Fibroblast of the aortic adventitia (primary cell): ENCODE results near the gene AGR2. TPM values are rescaled to one million over a fixed set of nuclear protein-coding genes. Genes with fewer than 3 reads are reported as not detected.

ENCODE experiments used
- DNase-seq: peaks from one replicate; pipeline ENCODE4 v3.0.0-alpha.2; 2010; ENCODE audit warnings: low read depth
- H3K4me3 ChIP-seq: 2 replicates; pipeline ENCODE4 v1.5.1; 2011; ENCODE audit warnings: low read depth, mild to moderate bottlenecking, control low read depth, low read length, moderate library complexity
- CTCF ChIP-seq: IDR thresholded peaks from 2 replicates; pipeline ENCODE4 v1.5.1; 2011; ENCODE audit warnings: mild to moderate bottlenecking, low read length, control low read depth, inconsistent platforms; ENCODE audit not compliant: insufficient read depth
- total RNA-seq: library from RNA; depleted of rRNA; stranded (reverse); fragments of >200 nt; gene quantifications from 2 replicates; pipeline ENCODE4 v1.2.3, GENCODE V29; 2012; ENCODE audit warnings: low replicate concordance

Gene AGR2
- total RNA-seq, 1 donor = not detected

- TF ChIP-seq CTCF = no peak
- H3K4me3 ChIP-seq = no peak overlapping the region
- DNase-seq = no peak
Measured at GRCh38 chr7:16758036-16758435, 46.8 kb downstream of the AGR2 start.

GRCh38 chr7:16755397-16755796 lies 49.4 kb downstream of the AGR2 start:
- TF ChIP-seq CTCF = no peak
- no peak for DNase-seq
- no peak overlapping the region for H3K4me3 ChIP-seq

GRCh38 chr7:16754856-16755317 lies 49.9 kb downstream of the AGR2 start:
- no peak for DNase-seq
- H3K4me3 ChIP-seq = no peak overlapping the region
- no peak for TF ChIP-seq CTCF

GRCh38 chr7:16753932-16754855 lies 50.6 kb downstream of the AGR2 start:
- no peak for DNase-seq
- no peak for TF ChIP-seq CTCF
- peak overlapping the region; percentile 72 for H3K4me3 ChIP-seq

GRCh38 chr7:16753102-16753931 lies 51.5 kb downstream of the AGR2 start, which contains the start of gene TSPAN13:
Gene TSPAN13 (plus strand): TSS chr7:16753755. CDS start chr7:16753968, 213 bp downstream.
- no peak for TF ChIP-seq CTCF
- DNase-seq = no peak
- peak within 1 kb of the TSS; percentile 72 for H3K4me3 ChIP-seq

- TF ChIP-seq CTCF = no peak
- DNase-seq = peak; percentile 45
- H3K4me3 ChIP-seq = no peak overlapping the region
Measured at GRCh38 chr7:16747102-16747501, 57.7 kb downstream of the AGR2 start.
